C4-2B (cell line): ENCODE measurements around the gene MND1.

Experiments
- ZFX ChIP-seq: fragments of 450-650 bp; IDR thresholded peaks from 2 replicates; pipeline ENCODE4 v1.6.1; 2017
- TF ChIP-seq, protein P1 (sequence below): fragments of 450-650 bp; conservative IDR thresholded peaks from 2 replicates; pipeline ENCODE4 v1.5.1; 2017; ENCODE audit warnings: mild to moderate bottlenecking

DNA sequence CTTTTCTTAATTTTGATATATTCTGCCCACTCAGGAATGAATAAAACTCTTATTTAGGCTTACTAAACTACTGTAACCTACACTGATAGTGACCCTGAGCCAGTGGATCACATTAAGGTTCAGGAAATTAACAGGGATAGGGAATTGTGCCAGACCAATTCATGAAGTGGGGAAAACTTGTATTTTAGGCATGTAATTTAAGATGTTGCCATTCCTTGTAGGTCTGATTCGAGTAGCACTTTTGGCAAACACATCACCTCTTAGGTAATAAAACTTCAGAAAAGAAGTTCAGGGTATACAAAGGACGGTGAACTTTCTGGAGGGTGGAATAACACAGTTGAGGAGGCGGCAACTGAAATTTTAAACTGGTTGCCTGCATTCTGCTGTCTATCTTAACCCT is 54.9 kb downstream of the MND1 start:
- TF ChIP-seq, protein P1, sequence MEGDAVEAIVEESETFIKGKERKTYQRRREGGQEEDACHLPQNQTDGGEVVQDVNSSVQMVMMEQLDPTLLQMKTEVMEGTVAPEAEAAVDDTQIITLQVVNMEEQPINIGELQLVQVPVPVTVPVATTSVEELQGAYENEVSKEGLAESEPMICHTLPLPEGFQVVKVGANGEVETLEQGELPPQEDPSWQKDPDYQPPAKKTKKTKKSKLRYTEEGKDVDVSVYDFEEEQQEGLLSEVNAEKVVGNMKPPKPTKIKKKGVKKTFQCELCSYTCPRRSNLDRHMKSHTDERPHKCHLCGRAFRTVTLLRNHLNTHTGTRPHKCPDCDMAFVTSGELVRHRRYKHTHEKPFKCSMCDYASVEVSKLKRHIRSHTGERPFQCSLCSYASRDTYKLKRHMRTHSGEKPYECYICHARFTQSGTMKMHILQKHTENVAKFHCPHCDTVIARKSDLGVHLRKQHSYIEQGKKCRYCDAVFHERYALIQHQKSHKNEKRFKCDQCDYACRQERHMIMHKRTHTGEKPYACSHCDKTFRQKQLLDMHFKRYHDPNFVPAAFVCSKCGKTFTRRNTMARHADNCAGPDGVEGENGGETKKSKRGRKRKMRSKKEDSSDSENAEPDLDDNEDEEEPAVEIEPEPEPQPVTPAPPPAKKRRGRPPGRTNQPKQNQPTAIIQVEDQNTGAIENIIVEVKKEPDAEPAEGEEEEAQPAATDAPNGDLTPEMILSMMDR, result no peak
- no peak for TF ChIP-seq ZFX
